Measurements from ENCODE around the gene DUSP28.

DUSP28 gene

GRCh38 chr2:240577281-240578109 lies 17.3 kb downstream of the DUSP28 start:
- TF ChIP-seq, protein P1, sequence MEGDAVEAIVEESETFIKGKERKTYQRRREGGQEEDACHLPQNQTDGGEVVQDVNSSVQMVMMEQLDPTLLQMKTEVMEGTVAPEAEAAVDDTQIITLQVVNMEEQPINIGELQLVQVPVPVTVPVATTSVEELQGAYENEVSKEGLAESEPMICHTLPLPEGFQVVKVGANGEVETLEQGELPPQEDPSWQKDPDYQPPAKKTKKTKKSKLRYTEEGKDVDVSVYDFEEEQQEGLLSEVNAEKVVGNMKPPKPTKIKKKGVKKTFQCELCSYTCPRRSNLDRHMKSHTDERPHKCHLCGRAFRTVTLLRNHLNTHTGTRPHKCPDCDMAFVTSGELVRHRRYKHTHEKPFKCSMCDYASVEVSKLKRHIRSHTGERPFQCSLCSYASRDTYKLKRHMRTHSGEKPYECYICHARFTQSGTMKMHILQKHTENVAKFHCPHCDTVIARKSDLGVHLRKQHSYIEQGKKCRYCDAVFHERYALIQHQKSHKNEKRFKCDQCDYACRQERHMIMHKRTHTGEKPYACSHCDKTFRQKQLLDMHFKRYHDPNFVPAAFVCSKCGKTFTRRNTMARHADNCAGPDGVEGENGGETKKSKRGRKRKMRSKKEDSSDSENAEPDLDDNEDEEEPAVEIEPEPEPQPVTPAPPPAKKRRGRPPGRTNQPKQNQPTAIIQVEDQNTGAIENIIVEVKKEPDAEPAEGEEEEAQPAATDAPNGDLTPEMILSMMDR (conservative IDR thresholded peaks at IDR 0.05; ENCODE audit: low read depth) = no peak
- H3K27ac ChIP-seq = peak overlapping the region; percentile 98
- DNase-seq (ENCODE audit: low spot score) = no peak
- ChIA-PET POLR2A (ENCODE audit: low non-redundant PET) (interaction anchor here (0.9 kb wide), 1 partner anchor 12 kb away, joined by 4 read pairs; no protein-coding TSS in a partner anchor), CTCF (interaction anchor here (0.6 to 1.1 kb wide), 3 partner anchors 12 to 63 kb away, joined by 3 read pairs; no protein-coding TSS in a partner anchor)

DNA sequence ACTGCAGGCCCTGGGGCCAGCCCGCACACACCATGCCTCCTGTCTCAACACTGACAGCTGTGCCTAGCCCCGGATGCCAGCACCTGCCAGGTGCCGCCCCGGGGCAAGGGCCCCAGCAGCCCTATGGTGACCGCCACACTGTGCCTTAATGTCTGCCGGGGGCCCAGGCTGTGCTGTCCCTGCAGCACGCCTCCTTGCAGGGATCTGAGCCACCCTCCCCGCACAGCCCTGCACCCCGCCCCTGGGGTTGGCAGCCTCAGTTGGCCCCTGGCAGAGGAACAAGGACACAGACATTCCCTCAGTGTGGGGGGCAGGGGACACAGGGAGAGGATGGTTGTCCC lies 17.9 kb downstream of the DUSP28 start:
- no peak for DNase-seq (ENCODE audit: low spot score)
- ChIA-PET POLR2A (ENCODE audit: low non-redundant PET) (no interaction called here), CTCF (interaction anchor here (1.1 kb wide), 1 partner anchor 12 kb away, joined by 3 read pairs; no protein-coding TSS in a partner anchor)
- peak overlapping the region; percentile 98 for H3K27ac ChIP-seq
- TF ChIP-seq, protein P1 (conservative IDR thresholded peaks at IDR 0.05; ENCODE audit: low read depth) = no peak

DNA sequence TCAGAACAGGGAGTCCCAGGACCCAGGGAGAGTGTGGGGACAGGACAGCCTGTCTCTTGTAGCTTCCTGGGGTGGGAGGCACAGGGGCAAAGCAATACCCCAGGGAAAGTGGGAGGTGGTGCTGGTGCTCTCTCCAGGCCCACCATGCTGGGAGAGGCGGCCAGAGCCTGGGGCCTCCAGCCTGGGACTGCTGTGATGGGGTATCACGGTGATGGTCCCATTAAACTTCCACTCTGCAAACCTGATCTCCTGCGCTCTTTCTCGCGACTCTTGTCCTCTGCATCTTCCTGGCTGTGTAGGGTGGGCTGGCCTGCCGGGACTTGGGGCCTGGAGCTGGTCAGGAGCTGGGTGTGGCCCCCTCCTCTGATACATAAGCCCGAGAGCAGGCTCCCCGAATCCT lies 18.3 kb downstream of the DUSP28 start:
- peak overlapping the region; percentile 98 for H3K27ac ChIP-seq
- POLR2A ChIA-PET (ENCODE audit: low non-redundant PET) = no interaction called here
- TF ChIP-seq, protein P1 (conservative IDR thresholded peaks at IDR 0.05; ENCODE audit: low read depth) = no peak
- CTCF ChIA-PET = interaction anchor here (1.1 kb wide), 1 partner anchor 13 kb away, joined by 3 read pairs; no protein-coding TSS in a partner anchor
- no peak for DNase-seq (ENCODE audit: low spot score)

- ChIA-PET POLR2A (ENCODE audit: low non-redundant PET) (interaction anchor here (0.7 to 0.9 kb wide), 2 partner anchors 13 to 482 kb away, joined by 3 read pairs; no protein-coding TSS in a partner anchor), CTCF (interaction anchor here (0.6 to 1.9 kb wide), 5 partner anchors 8 to 34 kb away, joined by 3 to 16 read pairs (median 5); no protein-coding TSS in a partner anchor)
- TF ChIP-seq, protein P1 (conservative IDR thresholded peaks at IDR 0.05; ENCODE audit: low read depth) = no peak
- peak overlapping the region; percentile 98 for H3K27ac ChIP-seq
- DNase-seq (ENCODE audit: low spot score) = no peak
These were observed 19.1 kb downstream of the DUSP28 start for GRCh38 chr2:240579071-240579762.

GRCh38 chr2:240579771-240580614 lies 19.8 kb downstream of the DUSP28 start:
- H3K27ac ChIP-seq = peak overlapping the region; percentile 98
- TF ChIP-seq, protein P1 (conservative IDR thresholded peaks at IDR 0.05; ENCODE audit: low read depth) = peak; percentile 51
- DNase-seq (ENCODE audit: low spot score) = peak; percentile 78
- POLR2A ChIA-PET (ENCODE audit: low non-redundant PET) = interaction anchor here (0.7 to 0.9 kb wide), 2 partner anchors 14 to 483 kb away, joined by 3 read pairs; no protein-coding TSS in a partner anchor
- CTCF ChIA-PET = interaction anchor here (0.6 to 1.9 kb wide), 8 partner anchors 9 to 266 kb away, joined by 3 to 16 read pairs (median 4); no protein-coding TSS in a partner anchor
